HL-60 (cell line): ENCODE measurements around the gene BCDIN3D.

ENCODE experiments used
- CTCF ChIP-seq: IDR thresholded peaks from one replicate; pipeline ENCODE4 v1.5.1; 2011; ENCODE audit warnings: low read length, control low read depth, inconsistent platforms; ENCODE audit not compliant: insufficient read depth
- GABPA ChIP-seq: IDR thresholded peaks from 2 replicates; pipeline ENCODE4 v1.6.1; 2012; ENCODE audit warnings: low read depth
- POLR2AphosphoS5 ChIP-seq: IDR thresholded peaks from 2 replicates; pipeline ENCODE4 v1.6.1; 2012; ENCODE audit warnings: low read depth

- TF ChIP-seq CTCF (peak; percentile 89), GABPA (no peak), POLR2AphosphoS5 (no peak)
These were observed 3.8 kb downstream of the BCDIN3D start for GRCh38 chr12:49838973-49839633.
